ENCODE measurements around the gene PADI1.

- TF ChIP-seq ISL1 (CRISPR knock-in tag; IDR thresholded peaks at IDR 0.05) (no peak), BACH2 (CRISPR knock-in tag; IDR thresholded peaks at IDR 0.05; ENCODE audit: borderline replicate concordance) (no peak), ZFP3 (CRISPR knock-in tag; IDR thresholded peaks at IDR 0.05) (no peak), CSDC2 (CRISPR knock-in tag; IDR thresholded peaks at IDR 0.05) (no peak), TOX (CRISPR knock-in tag; IDR thresholded peaks at IDR 0.05; ENCODE audit: borderline replicate concordance) (no peak), PATZ1 (CRISPR knock-in tag; IDR thresholded peaks at IDR 0.05; ENCODE audit: borderline replicate concordance) (no peak), ARNTL (CRISPR knock-in tag; IDR thresholded peaks at IDR 0.05; ENCODE audit: borderline replicate concordance, low read depth) (no peak), RARB (CRISPR knock-in tag; IDR thresholded peaks at IDR 0.05) (no peak), CREB5 (CRISPR knock-in tag; IDR thresholded peaks at IDR 0.05; ENCODE audit: low read depth) (no peak)
These were observed 37.7 kb upstream of the PADI1 start for GRCh38 chr1:17167041-17167785.

All from SK-N-SH treated with all-trans-retinoic acid at 6 μM for 48 hours (cell line).